ENCODE data around the gene ZFYVE19.

The ZFYVE19 gene

DNA sequence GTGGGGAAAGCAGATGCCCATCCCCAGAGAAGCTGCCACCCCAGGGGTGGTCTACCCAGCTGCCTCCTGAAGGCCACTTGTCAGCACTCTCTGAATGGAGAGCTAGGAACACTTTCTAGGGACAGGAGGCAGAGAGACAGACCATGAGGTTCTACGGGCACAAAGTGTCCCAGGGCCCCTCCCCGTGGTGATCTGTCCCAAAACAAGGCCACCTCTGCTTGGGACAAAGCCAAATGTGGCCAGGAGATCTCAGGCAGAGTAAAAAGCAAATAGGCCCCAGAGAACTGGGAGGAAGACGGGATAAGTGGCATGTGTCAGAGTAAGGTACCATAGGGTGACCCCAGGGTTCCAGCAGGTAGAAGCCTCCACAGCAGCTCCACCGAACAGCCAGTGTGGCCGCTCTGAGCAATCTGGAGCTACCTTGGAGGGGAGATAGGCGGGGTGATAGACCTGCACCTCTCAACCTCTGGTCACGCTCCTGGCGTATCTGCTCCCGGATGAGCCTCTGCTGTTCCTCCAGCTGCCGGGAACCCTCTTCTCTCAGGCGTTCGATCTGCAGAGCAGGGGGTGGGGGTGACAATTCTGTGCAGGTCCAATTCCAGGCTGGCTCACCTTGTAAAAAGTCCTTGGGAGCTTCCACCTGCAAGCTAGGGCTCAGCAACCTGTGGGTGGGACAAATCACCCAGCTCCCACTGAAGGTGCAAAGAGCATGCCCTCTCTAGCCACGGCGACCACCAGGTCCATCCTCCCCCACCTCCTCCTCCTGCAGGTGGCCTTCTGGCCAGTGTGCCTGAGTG lies 31.0 kb upstream of the ZFYVE19 start:
- DNase-seq (ENCODE audit: low read depth): no peak

DNA sequence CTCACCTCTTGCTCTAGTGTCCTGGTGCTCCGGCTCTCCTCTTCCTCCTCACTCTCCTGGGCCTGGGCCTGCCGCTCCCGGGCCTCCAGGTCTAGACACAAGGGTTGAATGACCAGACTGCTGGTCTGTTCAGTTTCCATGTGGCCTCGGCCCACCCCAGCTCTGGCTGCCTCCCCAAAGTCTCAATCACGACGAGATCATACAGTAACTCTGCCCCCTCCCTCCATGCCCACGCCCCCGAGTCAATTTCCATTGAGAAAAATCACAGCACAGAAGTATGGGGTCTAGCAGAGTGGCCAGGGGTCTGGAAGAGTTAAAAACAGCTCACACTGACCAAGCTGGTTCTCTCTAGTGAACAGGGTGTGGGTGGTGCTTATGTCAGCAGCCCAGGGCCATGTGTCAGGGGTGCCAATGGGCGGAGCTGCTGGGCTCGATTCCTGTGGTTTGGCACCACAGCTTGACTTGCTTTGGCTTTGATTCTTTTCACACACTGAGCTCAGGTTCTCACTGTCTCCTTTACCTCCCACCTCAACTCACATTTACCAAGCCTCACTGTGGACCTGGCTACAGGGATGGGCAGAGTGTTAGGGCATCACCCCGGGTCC lies 30.2 kb upstream of the ZFYVE19 start:
- DNase-seq (ENCODE audit: low read depth): peak; percentile 77

DNA sequence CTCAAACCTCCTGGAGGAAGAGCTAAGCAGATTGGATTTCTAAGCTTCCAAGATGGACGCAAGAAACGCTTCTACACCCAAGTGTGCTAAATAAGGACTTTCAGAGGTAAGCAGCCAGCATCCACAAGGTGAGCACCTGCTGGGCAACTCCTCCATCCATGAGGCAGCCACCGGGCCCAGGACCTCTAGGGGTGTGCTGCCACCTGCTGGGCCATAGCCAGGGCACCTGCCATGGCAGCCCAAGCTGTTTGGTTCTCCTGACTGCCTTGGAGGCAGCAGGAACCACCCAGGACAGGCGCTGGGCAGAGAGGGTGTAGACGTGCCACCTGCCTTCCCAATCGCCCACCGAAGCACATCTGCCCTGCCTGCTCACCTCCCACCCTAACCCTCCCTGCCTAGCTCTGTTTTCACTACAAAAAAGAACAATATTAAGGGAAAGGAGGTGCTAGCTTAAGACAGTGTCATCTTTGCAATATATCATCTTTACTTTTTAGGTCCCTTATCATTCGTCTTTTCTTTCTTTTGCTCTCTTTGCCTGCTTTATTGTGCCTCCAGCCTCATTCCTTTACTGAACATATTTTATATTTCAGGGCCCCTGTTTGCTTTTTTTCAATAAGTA lies 24.2 kb upstream of the ZFYVE19 start:
- no peak for DNase-seq (ENCODE audit: low read depth)

DNA sequence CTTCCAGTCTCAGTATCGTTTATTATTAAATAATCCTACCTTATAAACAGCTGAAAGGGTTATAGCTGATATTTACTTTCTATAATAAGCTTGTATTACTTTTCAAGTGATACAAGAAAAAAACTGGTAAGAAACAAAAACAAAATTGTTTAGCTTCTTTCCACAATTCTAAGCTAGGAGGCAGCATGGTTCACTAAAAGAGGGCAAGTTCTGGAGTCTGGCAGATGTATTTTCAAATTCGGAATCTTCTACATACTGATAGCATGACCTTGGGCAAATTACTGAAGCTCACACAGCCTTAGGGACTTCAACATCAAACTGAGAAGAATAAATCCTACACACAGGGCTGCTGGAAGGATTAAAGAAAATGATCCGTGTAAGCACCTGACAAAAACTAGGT lies 21.7 kb upstream of the ZFYVE19 start:
- DNase-seq (ENCODE audit: low read depth): no peak

DNA sequence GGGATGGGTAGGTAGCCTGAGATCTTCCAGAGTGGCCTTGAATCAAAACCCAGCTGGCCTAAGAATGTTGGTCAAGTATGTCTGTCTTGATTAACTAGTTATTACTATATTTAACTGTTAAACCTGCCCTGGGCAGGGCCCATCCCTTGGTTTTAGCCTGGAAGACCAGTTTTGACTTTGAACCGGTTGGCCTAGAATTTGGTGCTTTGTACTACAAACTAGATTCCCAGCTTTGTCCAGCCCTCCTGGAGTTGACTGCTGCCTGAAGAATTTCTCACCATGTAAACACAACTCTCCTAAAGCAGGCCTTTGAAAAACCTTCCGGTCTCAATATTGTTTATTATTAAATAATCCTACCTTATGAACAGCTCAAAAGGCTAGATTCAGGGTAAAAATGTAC lies 21.1 kb upstream of the ZFYVE19 start:
- DNase-seq (ENCODE audit: low read depth): no peak

DNA sequence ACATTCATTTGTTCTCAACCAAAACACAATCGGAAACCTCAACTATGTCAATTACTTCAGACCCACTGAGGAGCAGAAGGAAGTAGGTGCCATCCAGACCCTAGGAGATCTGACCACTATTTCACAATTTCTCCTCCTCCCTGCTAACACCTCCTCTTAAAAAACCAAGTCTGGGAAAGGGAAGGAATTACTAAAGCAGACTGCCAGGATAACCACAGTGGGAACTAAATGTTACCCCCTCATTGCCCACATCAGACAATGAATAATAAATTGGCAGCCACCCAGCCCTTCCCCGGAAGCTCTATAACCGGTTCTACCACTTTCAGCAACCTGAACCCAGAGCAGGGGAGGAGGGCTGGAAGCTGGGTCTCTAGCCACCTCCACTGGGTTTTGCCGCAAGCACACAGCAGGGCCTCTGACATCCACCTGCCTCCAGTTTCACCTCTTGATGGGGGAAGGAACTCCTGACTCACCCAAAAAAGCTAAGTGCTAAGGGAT lies 19.5 kb upstream of the ZFYVE19 start:
- peak; percentile 77 for DNase-seq (ENCODE audit: low read depth)

DNA sequence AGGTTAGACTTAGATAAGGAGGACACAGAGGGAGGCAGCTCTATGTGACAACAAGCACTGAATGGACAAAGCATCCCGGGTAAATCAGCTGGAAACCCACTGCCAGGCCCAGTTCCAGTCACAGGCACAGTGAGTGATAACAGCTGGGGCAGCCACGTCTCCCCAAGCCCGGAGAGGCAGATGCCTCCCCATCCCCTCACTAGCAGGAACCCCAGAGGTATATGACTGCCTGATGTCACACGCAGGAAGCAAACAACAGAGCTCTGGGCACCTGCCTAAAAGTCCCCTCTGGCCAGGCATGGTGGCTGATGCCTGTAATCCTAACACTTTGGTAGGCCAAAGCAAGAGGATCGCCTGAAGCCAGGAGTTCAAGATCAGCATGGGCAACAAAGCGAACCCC lies 18.9 kb upstream of the ZFYVE19 start:
- no peak for DNase-seq (ENCODE audit: low read depth)

DNA sequence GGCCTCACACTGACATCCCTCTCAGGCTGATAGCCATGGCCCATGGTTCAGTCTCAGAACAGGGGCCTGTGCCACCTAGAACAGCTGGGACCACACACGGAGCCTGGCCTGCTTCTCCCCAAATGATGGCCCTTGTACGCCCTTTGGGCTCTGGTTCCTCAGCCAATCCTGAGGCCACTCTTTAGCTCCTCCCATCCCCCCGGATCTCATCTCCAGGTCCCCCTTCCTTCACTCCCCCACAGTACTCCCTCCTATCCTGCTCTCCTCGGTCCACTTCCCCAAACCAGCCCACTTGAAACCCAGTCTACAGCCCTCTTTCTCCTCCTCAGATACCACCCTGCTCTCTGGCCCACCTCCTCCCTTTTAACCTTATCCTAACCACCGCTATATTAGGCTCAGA lies 17.8 kb upstream of the ZFYVE19 start:
- no peak for DNase-seq (ENCODE audit: low read depth)

DNA sequence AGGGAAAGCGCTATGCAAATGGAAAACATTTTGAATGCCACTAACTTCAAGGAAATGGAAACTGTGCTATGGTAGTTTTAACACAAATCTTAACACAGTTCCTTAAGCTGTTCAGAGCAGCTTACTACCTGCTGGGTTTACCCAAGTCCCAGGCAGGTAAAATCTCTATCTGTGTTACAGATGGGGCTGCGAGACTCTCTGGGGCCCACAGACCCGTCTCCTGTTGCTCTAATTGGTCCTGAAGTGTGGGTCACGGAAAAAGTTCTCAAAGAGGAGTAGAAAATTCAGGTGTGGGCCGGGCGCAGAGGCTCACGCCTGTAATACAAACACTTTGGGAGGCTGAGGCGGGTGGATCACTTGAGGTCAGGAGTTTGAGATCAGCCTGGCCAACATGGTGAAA lies 16.9 kb upstream of the ZFYVE19 start:
- no peak for DNase-seq (ENCODE audit: low read depth)

DNA sequence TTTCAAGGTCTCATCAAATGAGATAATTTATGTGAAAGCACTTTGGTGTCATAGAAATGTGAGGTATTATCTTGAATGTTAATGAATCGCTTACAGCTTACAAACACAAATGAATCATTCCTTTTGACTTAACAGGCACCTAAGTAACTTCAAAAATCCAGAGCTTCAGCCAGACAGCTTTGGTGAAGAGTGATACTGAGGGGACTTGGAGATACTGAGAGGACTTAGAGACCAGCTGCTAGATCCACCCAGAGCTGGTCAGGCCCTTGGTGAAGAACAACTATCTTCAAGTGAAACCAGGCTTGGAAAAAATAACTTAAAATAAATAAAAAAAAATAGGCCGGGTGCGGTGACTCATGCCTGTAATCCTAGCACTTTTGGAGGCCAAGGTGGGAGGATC lies 16.2 kb upstream of the ZFYVE19 start:
- DNase-seq (ENCODE audit: low read depth): no peak

DNA sequence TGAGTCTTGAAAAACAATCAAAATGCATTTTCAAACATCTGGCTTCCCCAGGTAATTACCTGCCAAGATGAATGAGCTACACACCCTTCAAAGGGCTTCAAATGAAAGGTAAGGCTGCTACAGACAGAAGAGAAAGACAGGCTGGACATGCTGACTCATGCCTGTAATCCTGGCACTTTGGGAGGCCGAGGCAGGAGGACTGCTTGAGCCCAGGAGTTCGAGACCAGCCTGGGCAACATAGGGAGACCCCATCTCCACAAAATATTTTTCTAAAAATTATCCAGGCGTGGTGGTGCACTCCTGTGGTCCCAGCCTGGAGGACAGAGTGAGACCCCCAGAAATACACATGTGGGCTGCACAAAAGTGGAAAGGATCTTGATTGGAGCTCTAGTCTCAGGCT lies 14.5 kb upstream of the ZFYVE19 start:
- DNase-seq (ENCODE audit: low read depth): no peak

DNA sequence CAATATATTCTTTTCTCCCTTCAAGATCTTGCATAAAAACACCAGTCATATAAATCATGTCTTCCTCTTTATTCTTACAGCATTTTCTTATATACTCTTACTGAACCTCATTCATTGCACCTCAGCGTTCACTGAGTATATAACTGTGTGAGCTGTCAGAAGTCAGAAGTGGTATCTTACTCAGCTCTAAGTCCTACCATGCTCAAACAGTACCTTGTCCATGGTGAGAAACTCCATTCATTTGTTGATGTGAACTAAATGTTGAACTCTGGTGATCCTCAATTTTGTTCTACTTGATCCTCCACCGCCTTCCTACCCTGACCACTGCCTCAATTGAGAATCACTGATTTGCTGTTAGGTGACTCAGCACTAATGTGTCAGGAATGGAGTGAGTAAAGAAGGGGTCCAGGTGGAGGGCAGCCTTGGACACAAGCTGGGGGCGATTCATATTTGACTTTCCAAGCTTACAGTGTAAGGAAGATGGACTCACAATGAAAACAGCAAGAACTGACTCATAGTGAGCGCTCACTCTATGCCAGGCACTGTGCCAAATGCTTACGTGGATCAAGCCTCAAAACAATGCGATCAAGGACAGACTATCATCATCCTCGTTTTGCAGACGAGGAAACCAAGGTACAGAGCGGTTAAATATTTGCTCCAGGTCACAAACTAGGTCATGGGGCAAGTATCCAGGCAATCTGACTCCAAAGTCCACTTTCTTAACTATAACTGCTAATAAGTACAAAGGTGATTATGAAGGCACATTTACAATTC lies 13.5 kb upstream of the ZFYVE19 start:
- DNase-seq (ENCODE audit: low read depth): peak; percentile 81

DNA sequence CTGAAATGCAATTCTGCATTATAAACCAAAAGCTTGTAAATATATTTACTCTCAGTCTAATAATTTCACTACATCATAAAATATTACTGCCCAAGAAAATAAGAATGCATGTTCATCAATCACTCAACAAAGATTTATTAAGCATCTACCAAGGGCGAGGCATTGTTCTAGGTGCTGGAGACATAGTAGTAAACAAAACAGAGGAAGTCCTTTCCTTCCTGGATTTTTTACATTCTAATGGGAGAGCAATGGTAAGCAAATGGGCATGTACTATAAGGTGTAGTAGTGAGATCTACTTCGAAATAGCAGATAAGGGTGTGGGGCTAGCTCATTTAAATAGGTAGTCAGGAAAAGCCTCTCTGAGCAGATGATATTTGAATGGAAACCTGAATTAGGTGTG lies 10.8 kb upstream of the ZFYVE19 start:
- DNase-seq (ENCODE audit: low read depth): no peak

DNA sequence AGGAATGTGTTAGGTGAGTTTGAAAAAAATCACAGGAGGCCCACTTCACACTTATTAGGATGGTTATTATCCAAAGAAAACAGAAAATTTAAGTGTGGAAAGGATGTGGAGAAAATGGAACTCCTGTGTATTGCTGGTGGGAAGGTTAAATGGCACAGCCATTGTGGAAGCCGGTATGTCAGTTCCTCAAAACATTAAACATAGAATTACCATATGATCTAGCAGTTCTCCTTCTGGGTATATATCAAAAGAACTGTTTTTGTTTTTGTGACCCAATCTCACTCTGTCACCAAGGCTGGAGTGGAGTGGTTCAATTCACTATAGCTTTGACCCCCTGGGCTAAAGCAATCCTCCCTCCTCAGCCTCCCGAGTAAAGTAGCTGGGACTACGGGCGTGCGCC lies 10.4 kb upstream of the ZFYVE19 start:
- no peak for DNase-seq (ENCODE audit: low read depth)

DNA sequence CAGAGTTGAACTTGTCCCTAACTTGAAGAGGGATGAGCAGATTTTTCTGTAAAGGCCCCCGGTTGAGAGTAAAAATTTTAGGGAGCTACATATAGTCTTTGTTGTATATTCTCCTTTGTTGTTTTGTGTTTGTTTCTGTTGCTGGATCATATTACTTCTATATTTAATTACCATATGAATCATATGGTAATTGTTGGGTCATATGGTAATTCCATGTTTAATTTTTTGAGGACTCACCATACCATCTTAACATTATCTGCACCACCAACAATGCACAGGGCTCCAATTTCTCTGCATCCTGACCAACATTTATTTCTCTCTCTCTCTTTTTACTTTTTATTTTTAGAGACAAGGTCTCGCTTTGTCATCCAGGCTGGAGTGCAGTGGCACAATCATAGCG lies 7.4 kb upstream of the ZFYVE19 start:
- DNase-seq (ENCODE audit: low read depth): no peak

DNA sequence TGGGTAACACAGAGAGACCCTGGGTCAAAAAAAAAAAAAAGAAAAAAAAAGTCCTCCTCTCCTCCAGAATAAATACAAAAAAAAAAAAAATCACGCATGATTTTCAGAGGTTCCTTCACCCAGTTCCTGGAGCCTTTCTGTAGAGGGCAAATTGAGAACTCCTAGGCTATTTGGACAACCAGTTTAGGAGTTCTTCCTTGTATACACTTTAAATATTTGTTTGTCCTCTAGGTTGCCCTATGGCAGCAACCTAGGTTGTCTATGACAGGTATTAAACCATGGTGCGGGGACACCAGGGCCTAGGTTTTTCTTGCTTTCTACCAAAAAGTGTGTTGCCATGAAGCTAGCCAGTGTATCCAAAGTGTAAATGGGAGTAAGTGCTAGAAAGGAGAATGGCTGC lies 3.8 kb upstream of the ZFYVE19 start:
- DNase-seq (ENCODE audit: low read depth): no peak

DNA sequence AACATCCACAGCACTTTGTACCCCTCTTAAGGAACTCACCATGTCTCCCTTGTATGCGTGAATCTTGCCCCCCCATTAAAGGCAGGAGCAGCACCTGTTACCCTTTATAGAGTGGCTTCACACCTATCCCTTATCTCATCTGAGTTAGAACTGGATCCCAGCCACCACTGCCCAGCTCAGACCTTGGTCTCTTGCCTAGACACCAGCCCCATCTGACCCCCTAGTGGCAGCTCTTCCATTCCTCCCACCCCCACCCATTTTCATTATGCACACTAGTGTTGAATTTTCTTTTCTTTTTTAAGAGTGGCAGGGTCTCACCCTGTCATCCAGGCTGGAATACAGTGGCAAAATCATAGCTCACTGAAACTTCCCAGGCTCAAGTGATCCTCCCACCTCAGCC lies 3.2 kb upstream of the ZFYVE19 start:
- DNase-seq (ENCODE audit: low read depth): no peak

DNA sequence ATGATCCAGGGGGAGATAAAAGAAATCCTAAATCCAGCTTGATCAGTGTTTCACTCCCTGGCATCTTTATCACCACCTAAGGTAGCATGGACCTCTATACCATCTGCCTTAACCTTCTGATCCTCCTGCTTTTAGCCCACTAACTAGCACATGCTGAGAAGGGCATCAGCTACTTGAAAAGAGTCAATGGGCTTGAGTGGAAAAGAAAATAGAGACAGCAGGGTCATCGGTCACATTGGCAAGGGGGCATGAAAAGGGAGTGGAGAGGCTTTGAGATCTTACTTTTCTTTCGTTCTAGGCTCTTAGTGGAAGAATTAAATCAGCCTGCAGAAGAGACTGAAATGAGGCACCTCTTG lies 239 bp upstream of the ZFYVE19 start:
- no peak for DNase-seq (ENCODE audit: low read depth)

DNA sequence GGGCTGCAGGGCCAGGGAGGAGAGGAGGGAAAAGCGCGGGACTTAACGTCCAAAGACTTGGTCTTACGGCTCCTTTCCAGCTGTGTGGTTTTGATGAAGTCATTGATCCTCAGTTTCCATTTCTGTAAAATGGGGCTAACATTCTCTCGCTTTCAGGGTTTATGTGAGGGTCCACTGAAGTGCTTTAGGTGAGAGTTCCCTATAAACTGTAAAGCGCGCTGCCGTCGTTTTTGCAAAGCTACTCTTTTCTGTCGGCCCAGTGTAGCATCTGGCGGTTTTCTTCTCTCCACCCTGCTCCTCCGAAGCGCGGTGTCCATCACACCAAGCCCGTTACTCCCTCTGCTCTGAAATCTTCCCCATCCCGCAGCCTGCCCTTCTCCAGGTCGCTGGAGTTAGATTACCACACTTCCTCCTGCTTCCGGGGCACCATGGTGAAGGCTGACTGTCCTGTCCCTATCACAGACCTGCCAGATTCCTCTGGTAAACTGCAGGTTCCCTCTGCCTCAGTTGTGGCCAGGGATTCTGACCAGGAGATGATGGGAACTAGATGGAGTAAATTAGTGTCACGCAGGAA lies 1.1 kb downstream of the ZFYVE19 start:
- DNase-seq (ENCODE audit: low read depth): no peak

DNA sequence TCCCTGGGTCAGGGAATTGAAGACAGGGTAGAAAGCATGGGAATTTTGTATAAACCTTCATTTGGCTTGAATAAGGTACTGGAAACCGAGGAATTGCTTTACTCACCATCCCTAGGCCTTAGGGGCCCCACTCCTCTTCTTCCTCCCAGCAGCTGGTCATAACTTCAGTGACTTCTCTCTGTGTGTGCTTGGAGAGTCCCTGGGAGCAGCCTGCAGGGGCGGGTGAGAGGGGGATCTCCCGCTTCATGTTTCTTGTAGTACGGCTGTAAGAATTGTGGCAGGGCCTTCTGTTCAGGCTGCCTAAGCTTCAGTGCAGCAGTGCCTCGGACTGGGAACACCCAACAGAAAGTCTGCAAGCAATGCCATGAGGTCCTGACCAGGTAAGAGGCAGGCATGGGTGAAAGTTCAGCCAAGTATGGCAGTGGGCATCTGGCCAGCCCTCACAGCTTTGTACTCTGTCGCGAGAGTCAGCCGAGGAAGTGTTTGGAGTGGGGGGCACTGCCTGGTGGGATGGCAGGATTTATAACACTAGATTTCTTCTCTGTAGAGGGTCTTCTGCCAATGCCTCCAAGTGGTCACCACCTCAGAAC lies 2.1 kb downstream of the ZFYVE19 start:
- no peak for DNase-seq (ENCODE audit: low read depth)

DNA sequence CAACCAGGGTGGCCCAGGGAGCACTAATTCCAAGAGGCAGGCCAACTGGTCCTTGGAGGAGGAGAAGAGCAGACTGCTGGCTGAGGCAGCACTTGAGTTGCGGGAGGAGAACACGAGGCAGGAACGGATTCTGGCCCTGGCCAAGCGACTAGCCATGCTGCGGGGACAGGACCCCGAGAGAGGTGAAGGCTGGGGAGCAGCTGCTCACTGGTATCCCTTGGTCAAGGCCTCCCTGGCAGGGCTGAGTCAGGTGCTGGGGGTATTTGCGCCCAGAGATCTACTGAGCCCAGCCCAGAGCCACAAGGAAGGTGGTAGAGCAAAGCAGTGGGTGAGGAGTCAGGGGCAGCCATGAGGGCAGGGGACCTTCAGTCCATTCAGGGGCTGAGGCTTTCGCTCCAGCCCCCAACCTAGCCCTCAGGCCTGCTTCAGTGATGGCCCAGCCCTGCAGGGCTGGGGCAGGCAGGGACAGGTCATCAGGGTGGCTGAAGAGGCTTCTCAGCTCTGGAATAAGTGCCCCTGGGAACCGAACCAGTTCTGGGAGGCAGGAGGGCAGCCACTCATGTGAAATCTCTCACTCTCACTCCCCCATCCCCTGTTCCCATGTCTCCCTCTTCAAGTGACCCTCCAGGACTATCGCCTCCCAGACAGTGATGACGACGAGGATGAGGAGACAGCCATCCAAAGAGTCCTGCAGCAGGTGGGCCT lies 6.0 kb downstream of the ZFYVE19 start:
- DNase-seq (ENCODE audit: low read depth): no peak

All from fibroblast of gingiva (primary cell).